ENCODE measurements around the gene NSMCE1. TPM values are rescaled to one million over a fixed set of nuclear protein-coding genes. Genes with fewer than 3 reads are reported as not detected.

The NSMCE1 gene
- total RNA-seq, 1 donor from 2014 or later, result 21.2 TPM

- Mint-ChIP-seq H3K27ac (ENCODE audit: unreplicated experiment) (peak overlapping the region; percentile 81), H3K4me3 (ENCODE audit: unreplicated experiment) (no peak overlapping the region), H3K36me3 (ENCODE audit: low read depth) (peaks cover 2% of the 10 kb centered on the region), H3K4me1 (ENCODE audit: low read depth) (peaks cover 43% of the 10 kb centered on the region), H3K9me3 (ENCODE audit: low read depth) (no peaks in the 10 kb centered on the region), H3K27me3 (ENCODE audit: low read depth) (no peaks in the 10 kb centered on the region)
- DNase-seq (ENCODE audit: low spot score), result no peak
- TF ChIP-seq CTCF (IDR thresholded peaks at IDR 0.05), result peak; percentile 98
These were observed 33.3 kb downstream of the NSMCE1 start for GRCh38 chr16:27235055-27235937.

- peak; percentile 42 for TF ChIP-seq CTCF (IDR thresholded peaks at IDR 0.05)
- Mint-ChIP-seq H3K27me3 (ENCODE audit: low read depth) (no peaks in the 10 kb centered on the region), H3K9me3 (ENCODE audit: low read depth) (no peaks in the 10 kb centered on the region), H3K36me3 (ENCODE audit: low read depth) (peaks cover 2% of the 10 kb centered on the region), H3K27ac (ENCODE audit: unreplicated experiment) (no peak overlapping the region), H3K4me3 (ENCODE audit: unreplicated experiment) (no peak overlapping the region), H3K4me1 (ENCODE audit: low read depth) (peaks cover 40% of the 10 kb centered on the region)
- DNase-seq (ENCODE audit: low spot score), result no peak
These were observed 34.0 kb downstream of the NSMCE1 start for GRCh38 chr16:27234603-27235002.

GRCh38 chr16:27234171-27234570, 34.4 kb downstream of the NSMCE1 start:
- Mint-ChIP-seq H3K36me3 (ENCODE audit: low read depth) (peaks cover 2% of the 10 kb centered on the region), H3K9me3 (ENCODE audit: low read depth) (no peaks in the 10 kb centered on the region), H3K4me1 (ENCODE audit: low read depth) (peaks cover 41% of the 10 kb centered on the region), H3K27ac (ENCODE audit: unreplicated experiment) (no peak overlapping the region), H3K4me3 (ENCODE audit: unreplicated experiment) (no peak overlapping the region), H3K27me3 (ENCODE audit: low read depth) (no peaks in the 10 kb centered on the region)
- no peak for DNase-seq (ENCODE audit: low spot score)
- no peak for TF ChIP-seq CTCF (IDR thresholded peaks at IDR 0.05)

- TF ChIP-seq CTCF (IDR thresholded peaks at IDR 0.05), result no peak
- Mint-ChIP-seq H3K4me1 (ENCODE audit: low read depth) (peaks cover 45% of the 10 kb centered on the region), H3K9me3 (ENCODE audit: low read depth) (no peaks in the 10 kb centered on the region), H3K27me3 (ENCODE audit: low read depth) (no peaks in the 10 kb centered on the region), H3K27ac (ENCODE audit: unreplicated experiment) (no peak overlapping the region), H3K36me3 (ENCODE audit: low read depth) (peaks cover 2% of the 10 kb centered on the region), H3K4me3 (ENCODE audit: unreplicated experiment) (no peak overlapping the region)
- DNase-seq (ENCODE audit: low spot score), result no peak
These were observed 34.8 kb downstream of the NSMCE1 start for GRCh38 chr16:27233731-27234130.

- no peak overlapping the region for H3K27ac Mint-ChIP-seq (ENCODE audit: unreplicated experiment)
- no peaks in the 10 kb centered on the region for H3K9me3 Mint-ChIP-seq (ENCODE audit: low read depth)
- no peak for DNase-seq (ENCODE audit: low spot score)
- peaks cover 2% of the 10 kb centered on the region for H3K36me3 Mint-ChIP-seq (ENCODE audit: low read depth)
- H3K4me3 Mint-ChIP-seq (ENCODE audit: unreplicated experiment), result no peak overlapping the region
- H3K27me3 Mint-ChIP-seq (ENCODE audit: low read depth), result no peaks in the 10 kb centered on the region
- peaks cover 40% of the 10 kb centered on the region for H3K4me1 Mint-ChIP-seq (ENCODE audit: low read depth)
- no peak for TF ChIP-seq CTCF (IDR thresholded peaks at IDR 0.05)
These were observed 35.5 kb downstream of the NSMCE1 start for GRCh38 chr16:27232901-27233625.
